Measurements from ENCODE around the gene COPS3. TPM values are rescaled to one million over a fixed set of nuclear protein-coding genes. Genes with fewer than 3 reads are reported as not detected.

Gene COPS3
- total and polyA plus RNA-seq, 2 of the 4 experiments (the other 2 are of a cell fraction): 71.4 to 144 TPM

- in situ Hi-C loops (cut with MboI; ENCODE audit: low sequenced_read_pairs) (no loop called here), intact Hi-C loops (cut with micrococcal nuclease) (loop anchor here (5.0 kb wide), 1 partner anchor 194 kb away; no protein-coding TSS in a partner anchor), dilution Hi-C loops (cut with HindIII; ENCODE audit: low sequenced_read_pairs, unreplicated experiment) (no loop called here)
- no peaks in the 10 kb centered on the region for H3K36me3 ChIP-seq (ENCODE audit: control insufficient read depth, insufficient read depth, low read length)
- ATAC-seq (ENCODE audit: low read depth): no peak
- no peak overlapping the region for H3K18ac ChIP-seq (ENCODE audit: low read depth, low read length)
- no peaks in the 10 kb centered on the region for H3K27me3 ChIP-seq (ENCODE audit: control insufficient read depth, insufficient read depth, low read length)
- H3K27ac ChIP-seq (ENCODE audit: insufficient read depth, low read length): no peak overlapping the region
- H3K56ac ChIP-seq (ENCODE audit: extremely low read depth, insufficient read depth, low read length): no peak overlapping the region
- H3K4me3 ChIP-seq (ENCODE audit: insufficient read depth, low read depth, low read length): no peak overlapping the region
- H3K4me1 ChIP-seq (ENCODE audit: control insufficient read depth, insufficient read depth, low read length): peaks cover 12% of the 10 kb centered on the region
- H4K91ac ChIP-seq (ENCODE audit: insufficient read depth, low read depth, low read length): no peak overlapping the region
- TF ChIP-seq, protein P1, sequence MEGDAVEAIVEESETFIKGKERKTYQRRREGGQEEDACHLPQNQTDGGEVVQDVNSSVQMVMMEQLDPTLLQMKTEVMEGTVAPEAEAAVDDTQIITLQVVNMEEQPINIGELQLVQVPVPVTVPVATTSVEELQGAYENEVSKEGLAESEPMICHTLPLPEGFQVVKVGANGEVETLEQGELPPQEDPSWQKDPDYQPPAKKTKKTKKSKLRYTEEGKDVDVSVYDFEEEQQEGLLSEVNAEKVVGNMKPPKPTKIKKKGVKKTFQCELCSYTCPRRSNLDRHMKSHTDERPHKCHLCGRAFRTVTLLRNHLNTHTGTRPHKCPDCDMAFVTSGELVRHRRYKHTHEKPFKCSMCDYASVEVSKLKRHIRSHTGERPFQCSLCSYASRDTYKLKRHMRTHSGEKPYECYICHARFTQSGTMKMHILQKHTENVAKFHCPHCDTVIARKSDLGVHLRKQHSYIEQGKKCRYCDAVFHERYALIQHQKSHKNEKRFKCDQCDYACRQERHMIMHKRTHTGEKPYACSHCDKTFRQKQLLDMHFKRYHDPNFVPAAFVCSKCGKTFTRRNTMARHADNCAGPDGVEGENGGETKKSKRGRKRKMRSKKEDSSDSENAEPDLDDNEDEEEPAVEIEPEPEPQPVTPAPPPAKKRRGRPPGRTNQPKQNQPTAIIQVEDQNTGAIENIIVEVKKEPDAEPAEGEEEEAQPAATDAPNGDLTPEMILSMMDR (conservative IDR thresholded peaks at IDR 0.05; ENCODE audit: low read depth, low read length): no peak
- TF ChIP-seq RAD21 (IDR thresholded peaks at IDR 0.05; ENCODE audit: low read length) (no peak), BHLHE40 (IDR thresholded peaks at IDR 0.05; ENCODE audit: low read depth, low read length) (no peak), RFX5 (IDR thresholded peaks at IDR 0.05; ENCODE audit: low read depth, low read length) (no peak), POLR2A (IDR thresholded peaks at IDR 0.05; ENCODE audit: low read depth, low read length) (no peak), SMC3 (IDR thresholded peaks at IDR 0.05; ENCODE audit: low read depth, low read length) (no peak), MAZ (IDR thresholded peaks at IDR 0.05; ENCODE audit: borderline replicate concordance, low read depth, low read length) (no peak), ELK1 (IDR thresholded peaks at IDR 0.05; ENCODE audit: borderline replicate concordance, low read depth, low read length) (no peak), CEBPB (IDR thresholded peaks at IDR 0.05; ENCODE audit: low read depth, low read length) (no peak)
- TF ChIP-seq, protein P2, sequence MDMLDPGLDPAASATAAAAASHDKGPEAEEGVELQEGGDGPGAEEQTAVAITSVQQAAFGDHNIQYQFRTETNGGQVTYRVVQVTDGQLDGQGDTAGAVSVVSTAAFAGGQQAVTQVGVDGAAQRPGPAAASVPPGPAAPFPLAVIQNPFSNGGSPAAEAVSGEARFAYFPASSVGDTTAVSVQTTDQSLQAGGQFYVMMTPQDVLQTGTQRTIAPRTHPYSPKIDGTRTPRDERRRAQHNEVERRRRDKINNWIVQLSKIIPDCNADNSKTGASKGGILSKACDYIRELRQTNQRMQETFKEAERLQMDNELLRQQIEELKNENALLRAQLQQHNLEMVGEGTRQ (IDR thresholded peaks at IDR 0.05; ENCODE audit: low read depth, low read length): no peak
- no peak overlapping the region for H4K8ac ChIP-seq (ENCODE audit: low read depth in 2 of 2, low read length in 2 of 2)
- H4K20me1 ChIP-seq (ENCODE audit: insufficient read depth, low read length): no peaks in the 10 kb centered on the region
- no peak overlapping the region for H3K23ac ChIP-seq (ENCODE audit: low read depth, low read length)
- POLR2A ChIA-PET (ENCODE audit: unreplicated experiment): no interaction called here
- H3K14ac ChIP-seq (replicated peaks; ENCODE audit: low read depth, low read length): no peak overlapping the region
- no TSS peak for BruUV-seq (replicated peaks)
- H3K9ac ChIP-seq (ENCODE audit: low read depth, low read length): no peak overlapping the region
- no peak overlapping the region for H2BK5ac ChIP-seq (ENCODE audit: low read depth, low read length, poor library complexity, severe bottlenecking)
- H2AK9ac ChIP-seq (replicated peaks; ENCODE audit: low read depth, low read length, poor library complexity): no peak overlapping the region
- H2BK120ac ChIP-seq (ENCODE audit: low read depth, low read length): no peak overlapping the region
- peaks cover 0 to 3% of the 10 kb centered on the region in 2 experiments; a peak in 1 of 4 replicates for H3K79me1 ChIP-seq (ENCODE audit: low read depth in 1 of 2, low read length in 2 of 2)
- no peak overlapping the region for H3K4ac ChIP-seq (ENCODE audit: low read depth, low read length)
- H2AFZ ChIP-seq (replicated peaks; ENCODE audit: low read length, poor library complexity): no peak overlapping the region
- H4K5ac ChIP-seq (ENCODE audit: low read depth, low read length): no peak overlapping the region
- no peak overlapping the region for H2AK5ac ChIP-seq (ENCODE audit: low read depth, low read length)
- CTCF ChIA-PET: interaction anchor here (1.2 kb wide), 1 partner anchor 13 kb away, joined by 3 read pairs; no protein-coding TSS in a partner anchor
- peaks cover 4% of the 10 kb centered on the region for H3K9me1 ChIP-seq (ENCODE audit: insufficient read depth, low read length)
- H3K9me3 ChIP-seq (ENCODE audit: control insufficient read depth, insufficient read depth, low read length): no peaks in the 10 kb centered on the region
- DNase-seq: no peak
- H2BK20ac ChIP-seq (ENCODE audit: low read depth, low read length): no peak overlapping the region
- H2BK15ac ChIP-seq (ENCODE audit: low read depth, low read length): no peak overlapping the region
- H3K4me2 ChIP-seq (ENCODE audit: low read depth, low read length): no peak overlapping the region
Observed at GRCh38 chr17:17196776-17197175, 84.3 kb downstream of the COPS3 start.
